Prostate gland (tissue), 2 donors: ENCODE data around the gene CAMK2B. TPM values are rescaled to one million over a fixed set of nuclear protein-coding genes. Genes with fewer than 3 reads are reported as not detected.

Experiments
- DNase-seq: peaks from one replicate; pipeline ENCODE4 v3.0.0-alpha.2; 2019; ENCODE audit warnings: low spot score
- H3K27ac ChIP-seq, 2 donors: fragments of 200-600 bp; sonication (generic); 2 replicates each; pipeline ENCODE4 v1.5.1; 2017 to 2019
- H3K27me3 ChIP-seq: fragments of 200-600 bp; sonication (generic); replicated peaks from 2 replicates; pipeline ENCODE4 v1.5.1; 2019; ENCODE audit not compliant: insufficient read depth
- H3K36me3 ChIP-seq, 2 donors: fragments of 200-600 bp; sonication (generic); 1 replicate in 1 of 2; 2 replicates in 1 of 2; pipeline versions ENCODE4 v1.5.1 to v1.8.1; 2017 to 2019
- H3K4me1 ChIP-seq: fragments of 200-600 bp; sonication (generic); replicated peaks from 2 replicates; pipeline ENCODE4 v1.5.1; 2019
- H3K4me3 ChIP-seq, 2 donors: fragments of 200-600 bp; sonication (generic); 2 replicates each; pipeline ENCODE4 v1.5.1; 2017 to 2019
- H3K9me3 ChIP-seq: fragments of 200-600 bp; sonication (generic); 2 replicates; pipeline ENCODE4 v1.5.1; 2017
- CTCF ChIP-seq, 4 experiments: fragments of 200-600 bp in 2 of 4; fragments of 450-650 bp in 2 of 4; sonication (generic) in 2 of 4; IDR thresholded peaks; 1 replicate in 3 of 4; 2 replicates in 1 of 4; pipeline ENCODE4 v1.5.1; 2016 to 2019; ENCODE audit warnings: antibody characterized with exemption in 4 of 4, mild to moderate bottlenecking in 2 of 4, moderate library complexity in 2 of 4
- POLR2A ChIP-seq: fragments of 450-650 bp; IDR thresholded peaks from one replicate; pipeline ENCODE4 v1.6.1; 2016; ENCODE audit warnings: antibody characterized with exemption, mild to moderate bottlenecking
- POLR2AphosphoS5 ChIP-seq: sonication (generic); formaldehyde crosslinking; IDR thresholded peaks from one replicate; pipeline ENCODE4 v1.6.1; 2017; ENCODE audit warnings: antibody characterized with exemption
- WGBS: methylation state at CpG from one replicate; pipeline ENCODE4 v1.1.5; 2018; 5-methylcytosine and 5-hydroxymethylcytosine counted together
- intact Hi-C: fragments of 100-400 bp; cut with DNase I; formaldehyde crosslinking; loops from one replicate; pipeline ENCODE4 v1.14.2; 2022
- total RNA-seq, 2 donors: library from RNA; depleted of rRNA; stranded (reverse); fragments of >200 nt; gene quantifications; one replicate each; pipeline ENCODE4 v1.1.0, GENCODE V29; 2016

The CAMK2B gene
- total RNA-seq, 2 donors from 2014 or later: 5.7 to 16.9 TPM

GRCh38 chr7:44341401-44341800 is 16.0 kb upstream of the CAMK2B start:
- no peaks in the 10 kb centered on the region for H3K36me3 ChIP-seq
- H3K4me3 ChIP-seq: no peak overlapping the region
- intact Hi-C loops: no loop called here
- H3K4me1 ChIP-seq: no peaks in the 10 kb centered on the region
- H3K27ac ChIP-seq: no peak overlapping the region
- DNase-seq: no peak
- 87% methylated on average over 3 of the region's 3 CpGs for WGBS
- no peaks in the 10 kb centered on the region for H3K27me3 ChIP-seq
- TF ChIP-seq CTCF (IDR thresholded peaks at IDR 0.05): no peak
- no peak for TF ChIP-seq POLR2AphosphoS5
- TF ChIP-seq POLR2A: no peak
- H3K9me3 ChIP-seq: no peaks in the 10 kb centered on the region

GRCh38 chr7:44338600-44338999 is 13.2 kb upstream of the CAMK2B start:
- no peak overlapping the region for H3K27ac ChIP-seq
- no peak overlapping the region for H3K4me3 ChIP-seq
- H3K4me1 ChIP-seq: no peaks in the 10 kb centered on the region
- no peaks in the 10 kb centered on the region for H3K9me3 ChIP-seq
- no peaks in the 10 kb centered on the region for H3K27me3 ChIP-seq
- 81% methylated on average over 3 of the region's 3 CpGs for WGBS
- DNase-seq: no peak
- H3K36me3 ChIP-seq: no peaks in the 10 kb centered on the region
- intact Hi-C loops: no loop called here
- TF ChIP-seq CTCF (IDR thresholded peaks at IDR 0.05): no peak
- TF ChIP-seq POLR2A: no peak
- no peak for TF ChIP-seq POLR2AphosphoS5

GRCh38 chr7:44336491-44336890 is 11.1 kb upstream of the CAMK2B start:
- Histone ChIP-seq H3K4me1 (no peaks in the 10 kb centered on the region), H3K27me3 (no peaks in the 10 kb centered on the region), H3K27ac (no peak overlapping the region), H3K4me3 (no peak overlapping the region), H3K36me3 (no peaks in the 10 kb centered on the region), H3K9me3 (no peaks in the 10 kb centered on the region)
- TF ChIP-seq CTCF (IDR thresholded peaks at IDR 0.05) (no peak), POLR2A (no peak), POLR2AphosphoS5 (no peak)
- DNase-seq: no peak
- WGBS: 87% methylated on average over 11 of the region's 11 CpGs
- intact Hi-C loops: no loop called here

- intact Hi-C loops: no loop called here
- no peaks in the 10 kb centered on the region for H3K36me3 ChIP-seq
- no peaks in the 10 kb centered on the region for H3K4me1 ChIP-seq
- no peaks in the 10 kb centered on the region for H3K27me3 ChIP-seq
- no peak for TF ChIP-seq CTCF (IDR thresholded peaks at IDR 0.05)
- no peak for TF ChIP-seq POLR2A
- no peak for TF ChIP-seq POLR2AphosphoS5
- no peaks in the 10 kb centered on the region for H3K9me3 ChIP-seq
- no peak overlapping the region for H3K27ac ChIP-seq
- no peak for DNase-seq
- WGBS: 93% methylated on average over 4 of the region's 4 CpGs
- H3K4me3 ChIP-seq: no peak overlapping the region
Measured at GRCh38 chr7:44335184-44335583, 9.8 kb upstream of the CAMK2B start.

- no peak overlapping the region for H3K27ac ChIP-seq
- no peaks in the 10 kb centered on the region for H3K27me3 ChIP-seq
- no peaks in the 10 kb centered on the region for H3K36me3 ChIP-seq
- H3K4me1 ChIP-seq: no peaks in the 10 kb centered on the region
- WGBS: 87% methylated on average over 11 of the region's 11 CpGs
- no peak for DNase-seq
- TF ChIP-seq POLR2AphosphoS5 (no peak), POLR2A (no peak), CTCF (IDR thresholded peaks at IDR 0.05) (no peak)
- intact Hi-C loops: no loop called here
- H3K9me3 ChIP-seq: no peaks in the 10 kb centered on the region
- no peak overlapping the region for H3K4me3 ChIP-seq
Measured at GRCh38 chr7:44334734-44335097, 9.3 kb upstream of the CAMK2B start.
